Measurements from ENCODE around the gene MMP7. TPM values are rescaled to one million over a fixed set of nuclear protein-coding genes. Genes with fewer than 3 reads are reported as not detected.

MMP7 gene, protein sequence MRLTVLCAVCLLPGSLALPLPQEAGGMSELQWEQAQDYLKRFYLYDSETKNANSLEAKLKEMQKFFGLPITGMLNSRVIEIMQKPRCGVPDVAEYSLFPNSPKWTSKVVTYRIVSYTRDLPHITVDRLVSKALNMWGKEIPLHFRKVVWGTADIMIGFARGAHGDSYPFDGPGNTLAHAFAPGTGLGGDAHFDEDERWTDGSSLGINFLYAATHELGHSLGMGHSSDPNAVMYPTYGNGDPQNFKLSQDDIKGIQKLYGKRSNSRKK
- total RNA-seq, result not detected in 2 replicates

DNA sequence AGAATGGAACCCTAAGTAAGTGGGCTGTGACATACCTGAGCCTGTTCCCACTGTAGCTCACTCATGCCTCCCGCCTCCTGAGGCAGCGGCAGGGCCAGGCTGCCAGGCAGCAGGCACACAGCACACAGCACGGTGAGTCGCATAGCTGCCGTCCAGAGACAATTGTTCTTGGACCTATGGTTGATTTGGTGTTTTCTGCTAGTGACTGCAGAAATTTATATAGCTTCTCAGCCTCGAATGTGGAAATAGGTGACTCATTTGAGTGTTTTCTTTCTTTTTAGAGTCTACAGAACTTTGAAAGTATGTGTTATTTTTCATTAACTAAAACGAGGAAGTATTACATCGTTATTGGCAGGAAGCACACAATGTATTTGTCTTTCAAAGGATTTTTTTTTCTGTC is at the start of gene MMP7:
Gene MMP7, minus strand, starts transcription at position 190 of the 400 bp plus-strand sequence. Its CDS starts 47 bp downstream, at position 143.
- intact Hi-C loops (cut with micrococcal nuclease), result no loop called here

DNA sequence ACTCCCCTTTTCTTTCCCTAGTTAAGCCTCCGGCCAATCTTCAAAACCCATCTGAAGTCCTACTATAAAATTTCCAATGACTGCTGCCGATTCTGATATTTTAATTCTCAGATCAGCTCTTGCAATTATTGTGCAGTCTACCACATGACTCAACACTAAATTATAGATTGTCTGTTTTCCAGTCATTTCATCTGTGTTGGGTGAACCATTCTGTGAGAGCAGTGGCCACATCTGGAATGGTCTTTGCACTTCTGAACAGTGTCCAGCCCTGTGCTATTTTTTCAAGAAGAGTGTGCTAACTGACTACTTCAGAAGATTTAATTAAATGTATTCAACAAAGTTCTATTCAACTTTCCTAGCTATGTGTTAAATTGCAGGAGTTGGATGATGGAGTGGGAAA is 47.2 kb upstream of the MMP7 start:
- intact Hi-C loops (cut with micrococcal nuclease), result loop anchor here (1.0 to 2.0 kb wide), 3 partner anchors 11 to 17 kb away; no protein-coding TSS in a partner anchor

DNA sequence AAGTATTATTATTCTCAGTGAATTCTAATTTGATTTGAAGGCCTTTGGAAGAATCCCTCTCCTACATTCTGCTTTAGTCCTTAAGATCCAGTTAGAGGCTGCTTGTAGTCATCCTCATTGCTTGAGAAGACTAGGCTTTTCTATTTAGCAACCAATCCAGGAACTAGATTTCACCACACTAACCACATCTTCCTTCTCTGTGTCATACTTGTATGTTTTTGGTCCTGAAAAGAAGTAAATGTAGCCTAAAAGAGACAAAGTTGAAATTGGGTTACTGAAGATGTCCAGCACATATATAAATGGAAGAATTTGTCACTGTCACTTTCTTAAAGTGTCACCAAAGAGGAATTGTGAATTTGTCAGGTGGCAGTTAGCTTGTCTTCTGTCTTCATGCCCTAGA is 46.6 kb upstream of the MMP7 start:
- intact Hi-C loops (cut with micrococcal nuclease), result loop anchor here (1.0 to 2.0 kb wide), 3 partner anchors 11 to 17 kb away; no protein-coding TSS in a partner anchor

DNA sequence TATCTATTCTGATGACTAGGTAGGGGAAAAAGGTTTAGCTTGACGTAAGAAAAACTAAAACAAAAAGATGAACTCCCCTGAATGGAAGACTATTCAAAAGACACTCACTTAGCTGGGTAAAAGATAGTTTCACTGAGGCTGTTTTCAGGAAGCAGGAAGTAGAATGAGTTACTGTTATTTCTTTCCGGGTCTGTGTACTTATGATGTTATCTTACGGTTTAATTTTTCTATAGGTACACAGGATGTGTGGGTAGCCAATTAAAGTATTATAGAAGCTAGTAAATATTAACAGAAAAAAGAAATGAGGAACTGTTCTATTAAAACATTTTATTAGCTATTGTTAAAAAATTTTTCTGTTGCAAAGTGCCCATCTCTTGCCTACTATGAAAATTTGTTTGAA is 45.8 kb upstream of the MMP7 start:
- intact Hi-C loops (cut with micrococcal nuclease), result loop anchor here (1.0 to 2.0 kb wide), 2 partner anchors 9 to 16 kb away; no protein-coding TSS in a partner anchor

DNA sequence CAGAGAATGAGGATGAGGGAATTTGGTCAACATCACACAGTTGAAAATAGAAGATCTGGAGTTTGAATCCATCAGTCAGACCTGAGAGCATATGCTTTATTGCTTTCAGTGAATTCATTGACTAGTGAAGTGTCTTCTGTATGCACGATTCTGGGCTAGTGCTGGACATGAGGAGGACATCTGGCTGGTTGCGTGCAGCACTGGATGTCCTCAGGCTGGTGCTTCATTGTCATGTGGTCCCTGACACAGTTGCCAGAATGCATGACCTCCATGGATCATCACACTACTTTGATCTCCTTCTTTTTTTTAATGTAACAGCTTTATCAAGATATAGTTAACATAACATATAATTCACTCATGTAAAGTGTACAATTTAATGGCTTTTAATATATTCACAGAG is 44.5 kb upstream of the MMP7 start:
- intact Hi-C loops (cut with micrococcal nuclease), result no loop called here

DNA sequence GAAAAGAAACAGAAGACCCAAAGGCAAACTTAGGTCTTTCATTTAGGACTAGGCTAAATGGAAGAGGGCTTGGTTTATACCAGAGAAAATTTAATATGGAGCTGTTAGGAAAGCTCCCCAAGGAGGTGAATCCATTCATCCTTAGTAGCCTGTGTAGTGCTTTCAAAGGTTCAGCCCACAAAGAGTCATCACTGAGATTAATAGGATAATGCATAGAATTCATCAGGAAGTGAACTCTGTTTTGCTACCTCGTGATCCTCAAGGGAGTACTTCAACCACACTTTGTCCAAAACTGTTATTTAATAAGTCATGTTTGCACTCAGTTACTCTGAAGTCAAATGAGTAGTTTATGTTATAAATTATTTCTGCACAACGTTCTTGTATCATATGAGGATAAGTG is 43.3 kb upstream of the MMP7 start:
- intact Hi-C loops (cut with micrococcal nuclease), result no loop called here

DNA sequence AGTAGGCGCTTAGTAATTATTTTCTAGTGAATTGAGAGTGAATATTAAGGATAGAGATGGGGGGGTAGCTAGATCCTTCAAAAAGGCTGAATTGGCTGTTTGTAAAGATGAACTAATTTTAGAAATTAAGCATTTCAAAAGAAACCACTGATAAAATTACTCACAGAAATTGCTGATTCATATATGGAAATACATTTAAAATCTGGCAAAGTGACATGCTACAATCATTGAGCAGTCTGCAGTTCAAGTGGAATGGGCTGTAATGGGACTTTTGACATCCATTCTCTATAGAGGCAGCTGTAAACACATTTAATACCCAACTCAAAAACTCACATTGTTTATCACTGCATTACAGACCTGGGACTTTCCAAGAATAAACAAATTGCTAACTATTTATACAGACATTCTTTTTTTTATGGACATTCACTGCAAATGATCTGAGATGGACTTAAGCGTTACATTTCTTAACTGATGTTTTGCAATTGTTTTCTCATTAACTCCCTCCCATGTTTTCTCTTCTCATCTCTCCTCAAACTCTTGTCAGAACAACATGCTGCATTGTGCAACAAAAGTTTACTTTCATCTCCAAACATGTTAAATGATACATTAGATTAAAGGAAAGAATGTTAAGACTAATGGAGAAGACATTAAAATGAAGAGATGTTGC is 42.1 kb upstream of the MMP7 start:
- intact Hi-C loops (cut with micrococcal nuclease), result no loop called here

DNA sequence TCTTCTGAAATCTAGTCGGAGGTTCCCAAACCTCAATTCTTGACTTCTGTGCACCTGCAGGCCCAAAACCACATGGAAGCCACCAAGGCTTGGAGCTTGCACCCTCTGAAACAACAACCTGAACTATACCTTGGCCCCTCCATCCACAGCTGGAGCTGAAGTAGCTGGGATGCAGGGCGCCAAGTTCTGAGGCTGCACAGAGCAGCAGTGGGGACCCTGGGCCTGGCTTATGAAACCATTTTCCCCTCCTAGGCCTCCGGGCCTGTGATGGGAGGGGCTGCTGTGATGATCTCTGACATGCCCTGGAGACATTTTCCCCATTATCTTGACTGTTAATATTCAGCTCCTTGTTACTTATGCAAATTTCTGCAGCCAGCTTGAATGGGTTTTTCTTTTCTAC is 38.3 kb upstream of the MMP7 start:
- intact Hi-C loops (cut with micrococcal nuclease), result no loop called here

DNA sequence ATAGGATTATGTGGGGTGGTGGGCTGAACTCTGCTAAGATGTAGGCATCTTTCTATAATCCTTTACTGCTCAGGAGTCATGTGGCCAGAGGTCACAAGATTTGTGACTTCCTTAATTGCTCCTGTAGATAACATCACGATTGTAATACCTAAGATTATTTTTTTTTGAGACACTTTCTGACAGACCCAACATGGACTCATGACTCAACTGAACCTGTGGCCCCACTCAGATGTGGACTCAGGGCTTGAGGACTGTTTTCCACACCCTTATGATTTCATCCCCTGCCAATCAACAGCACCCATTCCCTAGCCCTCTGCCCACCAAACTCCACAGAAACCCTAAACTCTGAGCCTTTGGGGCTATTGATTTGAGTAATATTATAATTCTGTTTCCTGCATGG is 35.6 kb upstream of the MMP7 start:
- intact Hi-C loops (cut with micrococcal nuclease), result no loop called here

DNA sequence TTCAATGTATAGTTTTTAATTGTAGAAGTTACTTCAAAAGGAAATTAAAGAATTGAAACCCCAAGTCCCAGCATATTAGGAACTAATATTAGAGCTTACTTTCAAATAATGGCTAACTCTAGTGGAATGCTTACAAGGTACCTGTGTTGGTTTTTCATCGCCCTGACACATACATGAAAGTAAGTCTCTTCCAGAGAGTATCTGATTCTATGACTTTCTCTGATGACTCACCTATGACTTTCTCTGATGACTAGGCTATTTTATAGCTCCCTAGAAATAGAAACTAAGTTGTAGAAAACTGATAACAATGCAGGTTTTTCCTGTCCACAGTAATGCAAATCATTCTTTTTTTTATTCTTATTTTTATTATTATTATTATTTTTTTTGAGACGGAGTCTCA is 33.6 kb upstream of the MMP7 start:
- intact Hi-C loops (cut with micrococcal nuclease), result loop anchor here (1.0 kb wide), 1 partner anchor 35 kb away; no protein-coding TSS in a partner anchor

DNA sequence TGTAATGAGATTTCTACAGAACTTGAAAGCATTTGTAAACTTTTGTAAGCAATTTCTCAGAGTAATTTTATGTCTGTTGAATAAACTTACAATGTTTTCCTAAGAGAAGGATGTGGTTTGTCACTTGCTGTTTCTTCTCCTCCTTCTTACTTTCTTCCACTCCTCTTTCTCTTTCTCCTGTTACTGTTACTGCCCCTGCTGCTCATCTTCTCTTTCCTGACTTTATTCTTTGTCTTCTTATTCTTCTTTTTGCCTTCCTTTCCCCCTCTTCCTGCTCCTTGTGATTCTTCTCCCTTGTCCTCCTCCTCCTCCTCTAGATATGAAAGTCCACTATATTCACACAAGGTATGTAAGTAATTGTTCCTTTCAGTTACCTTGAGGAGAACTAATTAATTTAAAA is 31.1 kb upstream of the MMP7 start:
- intact Hi-C loops (cut with micrococcal nuclease), result loop anchor here (2.0 kb wide), 4 partner anchors 37 to 245 kb away; partner anchors contain the start of genes BIRC3 and TMEM123

DNA sequence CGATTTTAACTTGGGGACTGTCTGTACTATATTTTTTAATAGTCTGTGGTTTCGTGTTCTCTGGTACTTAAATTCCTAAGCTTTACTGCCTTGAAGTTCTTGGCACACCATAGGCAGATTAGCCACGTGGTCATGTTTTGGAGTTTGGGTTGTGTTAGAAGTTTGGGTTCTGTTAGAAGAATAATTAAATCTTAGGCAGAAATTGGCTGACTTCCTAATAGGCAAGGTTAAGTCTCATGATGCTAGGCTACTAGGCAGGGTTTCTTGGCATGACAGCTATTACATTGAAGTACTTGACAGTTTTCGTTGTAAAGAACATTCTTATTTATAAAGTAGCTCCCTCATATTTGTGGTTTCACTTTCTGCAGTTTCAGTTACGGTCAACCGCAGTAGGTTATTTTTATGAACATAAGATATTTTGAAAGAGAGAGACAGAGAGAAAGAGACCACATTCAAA is 30.0 kb upstream of the MMP7 start:
- intact Hi-C loops (cut with micrococcal nuclease), result loop anchor here (1.0 to 2.0 kb wide), 6 partner anchors 17 to 244 kb away; partner anchors contain the start of genes BIRC3 and TMEM123

DNA sequence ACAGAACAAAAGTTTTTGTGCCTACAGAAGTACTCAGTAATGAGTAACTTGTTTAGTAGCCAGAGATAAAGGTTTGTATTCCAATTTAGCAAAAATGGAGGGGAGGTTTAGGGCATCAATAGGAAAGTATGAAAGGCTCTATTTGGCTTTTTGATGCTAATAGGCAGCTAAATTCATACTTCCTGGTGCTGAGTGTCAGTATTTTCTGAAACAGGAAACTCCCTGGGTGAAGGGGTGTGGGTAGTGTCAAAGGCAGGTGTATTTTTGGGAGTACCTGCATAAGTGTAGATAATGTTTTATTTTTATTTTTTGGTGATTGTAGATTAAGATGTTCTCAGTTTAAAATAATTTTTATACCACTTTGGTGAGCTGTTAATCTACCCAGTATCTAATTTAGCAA is 29.3 kb upstream of the MMP7 start:
- intact Hi-C loops (cut with micrococcal nuclease), result loop anchor here (1.0 to 2.0 kb wide), 6 partner anchors 17 to 243 kb away; partner anchors contain the start of genes BIRC3 and TMEM123

DNA sequence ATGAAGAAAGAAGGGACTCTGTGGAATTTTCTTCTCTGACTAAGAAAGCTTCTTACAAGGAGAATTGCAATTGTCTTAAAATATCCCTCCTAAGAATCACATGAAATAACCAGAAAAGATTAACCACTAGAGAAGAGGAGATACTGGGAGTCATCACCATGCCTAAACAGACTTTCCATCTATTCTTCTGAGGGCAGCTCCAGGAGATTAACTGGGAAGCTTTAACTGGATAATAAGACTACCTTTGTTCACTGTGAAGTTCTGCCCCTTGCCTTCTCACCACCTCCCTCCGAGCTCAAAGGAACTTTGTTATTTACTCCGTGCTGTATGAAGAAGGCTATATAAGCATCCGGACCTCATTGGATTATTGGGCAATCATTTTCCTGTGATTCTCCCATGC is 24.5 kb upstream of the MMP7 start:
- intact Hi-C loops (cut with micrococcal nuclease), result no loop called here

DNA sequence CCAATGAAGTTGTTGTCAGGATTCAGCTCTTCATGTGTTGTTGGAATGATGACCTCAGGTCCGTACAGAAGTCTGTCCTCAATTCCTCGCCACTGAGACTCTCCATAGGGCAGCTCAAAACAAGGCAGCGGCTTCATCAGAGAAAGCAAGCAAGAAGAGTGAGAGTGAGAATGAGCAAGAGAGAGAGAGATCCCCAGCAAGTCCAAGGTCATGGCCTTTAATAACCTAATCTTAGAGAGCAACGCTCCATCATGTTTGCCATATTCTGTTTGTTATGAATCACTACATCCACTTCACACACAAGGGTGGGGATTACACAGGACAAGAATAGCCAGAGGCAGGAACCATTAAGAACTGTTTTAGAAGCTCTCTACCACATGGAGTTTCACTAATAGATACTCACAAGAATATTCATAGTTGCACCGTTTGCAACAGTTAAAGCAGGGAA is 23.3 kb upstream of the MMP7 start:
- intact Hi-C loops (cut with micrococcal nuclease), result no loop called here

DNA sequence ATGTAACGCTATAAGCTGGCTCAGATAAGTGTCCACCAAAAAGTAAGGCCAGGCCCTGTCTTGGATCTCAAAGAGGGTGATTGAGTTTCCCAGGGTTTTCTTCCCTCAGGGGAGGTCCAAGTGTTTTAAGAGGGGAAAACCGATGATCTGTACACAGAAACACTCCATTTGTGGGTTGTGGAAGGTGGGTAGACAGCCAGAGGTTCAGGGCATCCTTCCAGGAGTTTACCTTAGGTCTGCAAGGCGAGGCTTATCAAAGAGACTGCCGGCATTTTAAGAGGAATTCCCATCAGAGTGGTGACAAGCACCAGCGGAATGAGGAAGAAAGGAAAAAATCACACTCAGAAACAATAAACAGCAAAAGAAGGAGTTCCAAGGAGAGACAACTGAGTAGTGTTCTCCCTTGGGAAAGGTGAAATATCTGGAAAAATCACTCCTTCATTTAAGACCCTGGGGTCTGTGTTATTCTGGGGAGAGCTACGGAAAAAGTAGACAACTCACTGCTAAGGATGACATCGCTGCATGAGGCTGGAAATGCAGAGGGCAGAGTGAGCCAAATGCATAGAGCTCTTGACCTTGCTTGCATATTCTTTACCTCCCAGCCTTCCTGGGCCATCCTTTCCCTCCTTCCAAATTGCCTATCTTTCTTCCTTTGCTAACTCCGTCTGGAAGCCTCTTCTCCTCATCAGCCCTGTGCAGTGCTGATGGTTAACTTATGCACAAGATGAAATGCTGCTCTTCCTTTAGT is 22.1 kb upstream of the MMP7 start:
- intact Hi-C loops (cut with micrococcal nuclease), result no loop called here

DNA sequence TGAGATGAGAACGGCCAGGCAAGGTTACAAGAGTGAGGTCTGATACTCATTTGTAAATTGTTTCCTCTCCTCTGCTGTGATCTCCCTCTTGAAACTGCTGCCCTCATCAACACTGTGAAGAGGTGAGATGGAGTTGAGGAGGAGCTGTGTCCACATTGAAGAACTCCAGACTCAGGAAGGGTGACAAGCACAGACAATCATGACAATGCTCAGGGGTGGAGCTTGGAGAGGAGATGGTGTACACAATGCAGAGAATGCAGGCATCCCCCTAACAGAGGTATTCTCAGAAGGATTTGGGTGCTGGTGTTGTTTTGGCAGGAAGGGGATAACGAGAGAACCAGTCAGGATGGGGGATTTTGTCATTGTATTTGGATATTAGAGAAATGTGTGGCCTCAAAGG is 21.5 kb upstream of the MMP7 start:
- intact Hi-C loops (cut with micrococcal nuclease), result no loop called here

DNA sequence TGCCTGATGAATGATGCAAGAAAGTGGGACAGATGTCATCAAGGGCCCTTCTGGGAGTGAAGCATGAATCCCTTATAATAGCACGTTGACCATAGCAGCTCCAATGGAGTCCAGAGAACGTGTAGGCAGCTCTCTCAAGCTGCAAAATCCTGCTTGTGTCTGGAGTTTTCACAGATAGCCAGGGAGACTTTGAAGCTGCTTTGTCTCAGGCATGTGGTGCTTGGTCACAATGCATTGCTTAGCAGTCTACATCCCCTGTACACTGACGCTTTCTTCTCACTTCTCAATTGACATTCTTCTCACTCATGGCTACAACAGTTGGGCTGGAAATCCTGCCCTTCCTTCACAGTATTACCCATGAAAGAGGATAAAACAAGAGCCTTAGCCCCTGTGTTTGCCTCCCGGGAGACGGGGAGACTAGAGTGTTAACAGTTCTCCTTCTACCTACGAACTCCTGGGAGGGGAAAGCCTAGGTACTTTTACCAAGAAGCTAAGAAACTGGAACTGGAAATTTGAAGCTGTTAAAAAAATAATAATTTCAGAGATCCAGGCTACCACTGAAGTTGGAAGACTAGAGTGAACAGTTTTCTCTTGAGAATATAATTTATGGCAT is 20.7 kb upstream of the MMP7 start:
- intact Hi-C loops (cut with micrococcal nuclease), result no loop called here

DNA sequence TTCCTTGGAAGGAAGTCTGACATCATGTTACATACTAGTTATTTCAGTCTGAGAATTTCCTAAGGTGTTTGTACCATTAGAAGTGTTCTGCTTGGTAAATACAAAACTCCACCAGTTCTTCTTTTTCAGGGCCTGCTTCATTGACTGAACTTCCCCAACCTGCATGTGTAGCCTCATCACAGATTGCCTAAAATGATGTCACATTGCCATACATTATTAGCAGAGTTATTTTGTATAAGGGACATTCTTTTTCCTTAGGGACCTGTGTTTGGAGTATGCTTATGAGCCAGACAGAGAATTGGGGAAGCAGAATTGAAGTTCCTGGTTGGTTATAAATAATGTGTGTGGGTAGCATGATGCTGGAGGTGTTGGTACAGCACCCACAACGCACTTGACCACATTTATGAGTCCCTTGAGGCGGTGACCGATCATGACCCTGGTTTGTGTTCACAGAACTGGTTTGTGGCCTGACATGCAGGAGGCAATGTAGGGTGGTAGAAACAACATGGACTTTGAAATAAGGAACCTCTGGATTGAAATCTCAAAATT is 16.4 kb upstream of the MMP7 start:
- intact Hi-C loops (cut with micrococcal nuclease), result no loop called here

DNA sequence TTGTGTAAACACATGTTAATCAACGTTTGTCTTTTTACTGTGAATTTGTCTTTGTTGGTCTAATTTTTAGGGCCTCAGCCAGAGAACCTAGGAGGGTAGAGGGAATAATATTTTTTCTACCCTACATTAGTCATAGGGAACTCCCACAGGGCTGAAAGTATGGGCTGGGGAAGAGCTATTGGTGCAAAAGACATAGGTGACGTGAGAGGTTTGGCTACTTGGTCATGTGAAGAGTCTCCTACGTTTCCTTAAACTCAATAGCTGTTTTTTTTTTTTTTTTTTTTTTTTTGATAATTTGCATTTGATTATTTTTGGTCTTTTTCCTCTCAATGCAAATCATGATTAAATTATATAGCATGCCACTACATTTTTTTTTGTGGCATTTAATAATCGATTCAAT is 15.9 kb upstream of the MMP7 start:
- intact Hi-C loops (cut with micrococcal nuclease), result no loop called here

DNA sequence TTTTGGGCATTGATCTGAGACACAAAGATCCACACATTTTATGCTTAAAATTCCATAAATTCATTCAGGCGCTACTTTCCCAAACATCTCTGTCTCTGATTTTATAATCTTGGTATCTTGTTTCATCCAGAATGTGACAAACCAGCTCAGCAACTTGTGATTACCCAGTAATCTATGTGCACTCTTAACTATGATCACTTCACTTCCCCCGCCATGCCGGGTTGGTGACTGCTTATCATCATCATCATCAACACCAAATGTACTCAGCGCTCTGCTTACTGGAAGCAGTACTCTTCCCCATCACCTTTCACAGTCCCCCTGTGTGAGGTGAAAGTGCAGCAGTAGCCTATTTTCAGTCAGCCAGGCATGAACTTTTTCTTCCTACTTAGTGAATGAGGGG is 15.2 kb upstream of the MMP7 start:
- intact Hi-C loops (cut with micrococcal nuclease), result no loop called here
